Measurements from ENCODE around the gene NAV2. TPM values are rescaled to one million over a fixed set of nuclear protein-coding genes. Genes with fewer than 3 reads are reported as not detected.
A peak's percentile ranks its signal among the peaks of the same experiment; 100 is the strongest.

NAV2 gene
- total RNA-seq, 4 donors from 2014 or later = 9.6 to 40.0 (median 23.1) TPM

- peaks cover 5 to 21% (median 16%) of the 10 kb centered on the region in 4 donors for H3K4me1 ChIP-seq
- no peaks in the 10 kb centered on the region for H3K27me3 ChIP-seq
- H3K4me3 ChIP-seq = no peak overlapping the region
- no peaks in the 10 kb centered on the region for H3K9me3 ChIP-seq
- in situ Hi-C loops (cut with MboI; ENCODE audit: low pct_ligation_motif_present in 1 of 4, low pct_unique_long_range_greater_than_20kb in 1 of 4, low sequenced_read_pairs in 3 of 4) (no loop called here), intact Hi-C loops (cut with DNase I; ENCODE audit: low total_unique reads) (no loop called here)
- H3K27ac ChIP-seq = peak overlapping the region in 1 of 4 donors; percentile 3
- no peaks in the 10 kb centered on the region for H3K36me3 ChIP-seq
- WGBS, 2 donors (ENCODE audit: low coverage in 1 of 2) = 45 to 49% methylated on average over 6 of the region's 6 CpGs
- DNase-seq = no peak
- TF ChIP-seq, protein P1, sequence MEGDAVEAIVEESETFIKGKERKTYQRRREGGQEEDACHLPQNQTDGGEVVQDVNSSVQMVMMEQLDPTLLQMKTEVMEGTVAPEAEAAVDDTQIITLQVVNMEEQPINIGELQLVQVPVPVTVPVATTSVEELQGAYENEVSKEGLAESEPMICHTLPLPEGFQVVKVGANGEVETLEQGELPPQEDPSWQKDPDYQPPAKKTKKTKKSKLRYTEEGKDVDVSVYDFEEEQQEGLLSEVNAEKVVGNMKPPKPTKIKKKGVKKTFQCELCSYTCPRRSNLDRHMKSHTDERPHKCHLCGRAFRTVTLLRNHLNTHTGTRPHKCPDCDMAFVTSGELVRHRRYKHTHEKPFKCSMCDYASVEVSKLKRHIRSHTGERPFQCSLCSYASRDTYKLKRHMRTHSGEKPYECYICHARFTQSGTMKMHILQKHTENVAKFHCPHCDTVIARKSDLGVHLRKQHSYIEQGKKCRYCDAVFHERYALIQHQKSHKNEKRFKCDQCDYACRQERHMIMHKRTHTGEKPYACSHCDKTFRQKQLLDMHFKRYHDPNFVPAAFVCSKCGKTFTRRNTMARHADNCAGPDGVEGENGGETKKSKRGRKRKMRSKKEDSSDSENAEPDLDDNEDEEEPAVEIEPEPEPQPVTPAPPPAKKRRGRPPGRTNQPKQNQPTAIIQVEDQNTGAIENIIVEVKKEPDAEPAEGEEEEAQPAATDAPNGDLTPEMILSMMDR (IDR thresholded peaks at IDR 0.05) = no peak
- no peak for TF ChIP-seq EP300 (IDR thresholded peaks at IDR 0.05; ENCODE audit: low read depth)
- no peak for TF ChIP-seq POLR2A (IDR thresholded peaks at IDR 0.05)
- no peak for TF ChIP-seq POLR2AphosphoS5 (IDR thresholded peaks at IDR 0.05)
These were observed 151.8 kb downstream of the NAV2 start for GRCh38 chr11:19864141-19865140.

- TF ChIP-seq POLR2A (IDR thresholded peaks at IDR 0.05) (no peak), EP300 (IDR thresholded peaks at IDR 0.05; ENCODE audit: low read depth) (no peak), POLR2AphosphoS5 (IDR thresholded peaks at IDR 0.05) (no peak)
- TF ChIP-seq, protein P1 (IDR thresholded peaks at IDR 0.05) = no peak
- no peak for DNase-seq
- no peak overlapping the region for H3K27ac ChIP-seq
- H3K9me3 ChIP-seq = no peaks in the 10 kb centered on the region
- H3K4me1 ChIP-seq = peaks cover 5 to 21% (median 16%) of the 10 kb centered on the region in 4 donors
- intact Hi-C loops (cut with DNase I; ENCODE audit: low total_unique reads) = no loop called here
- no peaks in the 10 kb centered on the region for H3K27me3 ChIP-seq
- 68 to 71% methylated on average over 3 of the region's 3 CpGs for WGBS, 2 donors (ENCODE audit: low coverage in 1 of 2)
- H3K4me3 ChIP-seq = no peak overlapping the region
- no peaks in the 10 kb centered on the region for H3K36me3 ChIP-seq
- in situ Hi-C loops (cut with MboI; ENCODE audit: low pct_ligation_motif_present in 1 of 4, low pct_unique_long_range_greater_than_20kb in 1 of 4, low sequenced_read_pairs in 3 of 4) = no loop called here
These were observed 153.4 kb downstream of the NAV2 start for GRCh38 chr11:19866037-19866436.

- H3K4me1 ChIP-seq = peaks cover 5 to 21% (median 16%) of the 10 kb centered on the region in 4 donors
- DNase-seq = no peak
- in situ Hi-C loops (cut with MboI; ENCODE audit: low pct_ligation_motif_present in 1 of 4, low pct_unique_long_range_greater_than_20kb in 1 of 4, low sequenced_read_pairs in 3 of 4) (no loop called here), intact Hi-C loops (cut with DNase I; ENCODE audit: low total_unique reads) (no loop called here)
- no peaks in the 10 kb centered on the region for H3K9me3 ChIP-seq
- 89 to 100% methylated on average over 2 to 4 of the region's 4 CpGs for WGBS, 2 donors (ENCODE audit: low coverage in 1 of 2)
- TF ChIP-seq POLR2A (IDR thresholded peaks at IDR 0.05) (no peak), EP300 (IDR thresholded peaks at IDR 0.05; ENCODE audit: low read depth) (no peak), POLR2AphosphoS5 (IDR thresholded peaks at IDR 0.05) (no peak)
- TF ChIP-seq, protein P1 (IDR thresholded peaks at IDR 0.05) = no peak
- no peaks in the 10 kb centered on the region for H3K36me3 ChIP-seq
- no peak overlapping the region for H3K4me3 ChIP-seq
- no peaks in the 10 kb centered on the region for H3K27me3 ChIP-seq
- no peak overlapping the region for H3K27ac ChIP-seq
These were observed 153.9 kb downstream of the NAV2 start for GRCh38 chr11:19866521-19866920.

- Histone ChIP-seq H3K4me3 (no peak overlapping the region), H3K9me3 (no peaks in the 10 kb centered on the region), H3K36me3 (no peaks in the 10 kb centered on the region), H3K27ac (no peak overlapping the region), H3K27me3 (no peaks in the 10 kb centered on the region), H3K4me1 (peaks cover 5 to 21% (median 16%) of the 10 kb centered on the region in 4 donors)
- intact Hi-C loops (cut with DNase I; ENCODE audit: low total_unique reads) = no loop called here
- in situ Hi-C loops (cut with MboI; ENCODE audit: low pct_ligation_motif_present in 1 of 4, low pct_unique_long_range_greater_than_20kb in 1 of 4, low sequenced_read_pairs in 3 of 4) = no loop called here
- TF ChIP-seq POLR2AphosphoS5 (IDR thresholded peaks at IDR 0.05) (no peak), EP300 (IDR thresholded peaks at IDR 0.05; ENCODE audit: low read depth) (no peak), POLR2A (IDR thresholded peaks at IDR 0.05) (no peak)
- TF ChIP-seq, protein P1 (IDR thresholded peaks at IDR 0.05) = no peak
- 67 to 71% methylated on average over 1 of the region's 1 CpG for WGBS, 2 donors (ENCODE audit: low coverage in 1 of 2)
- DNase-seq = no peak
These were observed 154.4 kb downstream of the NAV2 start for GRCh38 chr11:19867064-19867463.

Measured in transverse colon (tissue), 4 donors.